Ishikawa (cell line): ENCODE measurements around the gene FTO.

Experiments used
- CREB1 ChIP-seq: IDR thresholded peaks from 2 replicates; pipeline ENCODE4 v1.6.1; 2012; ENCODE audit warnings: low read depth
- EGR1 ChIP-seq: IDR thresholded peaks from 2 replicates; pipeline ENCODE4 v1.6.1; 2012
- NFIC ChIP-seq: IDR thresholded peaks from 2 replicates; pipeline ENCODE4 v1.6.1; 2012
- RAD21 ChIP-seq: IDR thresholded peaks from 2 replicates; pipeline ENCODE4 v1.6.1; 2012; ENCODE audit warnings: low read depth
- TAF1 ChIP-seq: IDR thresholded peaks from 2 replicates; pipeline ENCODE4 v1.6.1; 2012; ENCODE audit warnings: low read depth, mild to moderate bottlenecking
- USF1 ChIP-seq: IDR thresholded peaks from 2 replicates; pipeline ENCODE4 v1.6.1; 2012

GRCh38 chr16:53899431-53899830 is 195.5 kb downstream of the FTO start:
- TF ChIP-seq RAD21 (no peak), CREB1 (no peak), TAF1 (no peak), NFIC (no peak), USF1 (no peak), EGR1 (no peak)
